Effector memory CD4-positive, alpha-beta T cell (primary cell): ENCODE results near the gene ZDHHC11B.
"Not testable (repeated sequence)": the region's sequence is repeated elsewhere in the genome, so short reads cannot be mapped to it uniquely, and the experiment has no call there.

ENCODE experiments used
- DNase-seq, 3 donors: peaks; one replicate each; pipeline ENCODE4 v3.0.0-alpha.2; 2020
- H3K27ac ChIP-seq: 2 replicates; pipeline ENCODE4 v1.7.0; 2013; ENCODE audit warnings: mild to moderate bottlenecking, low read length, moderate library complexity; ENCODE audit not compliant: insufficient read depth, poor library complexity, severe bottlenecking
- H3K27me3 ChIP-seq: replicated peaks from 2 replicates; pipeline ENCODE4 v1.7.0; 2013; ENCODE audit warnings: mild to moderate bottlenecking, low read length; ENCODE audit not compliant: insufficient read depth, control insufficient read depth, poor library complexity, severe bottlenecking
- H3K36me3 ChIP-seq: 2 replicates; pipeline ENCODE4 v1.7.0; 2013; ENCODE audit warnings: mild to moderate bottlenecking, low read length, moderate library complexity; ENCODE audit not compliant: control insufficient read depth, insufficient read depth
- H3K4me1 ChIP-seq: 2 replicates; pipeline ENCODE4 v1.7.0; 2013; ENCODE audit warnings: low read length, mild to moderate bottlenecking; ENCODE audit not compliant: control insufficient read depth, insufficient read depth, poor library complexity, severe bottlenecking
- H3K4me3 ChIP-seq: 2 replicates; pipeline ENCODE4 v1.7.0; 2013; ENCODE audit warnings: low read length, low read depth, mild to moderate bottlenecking; ENCODE audit not compliant: insufficient read depth, poor library complexity, severe bottlenecking
- H3K9me3 ChIP-seq: 2 replicates; pipeline ENCODE4 v1.7.0; 2013; ENCODE audit warnings: mild to moderate bottlenecking, low read length, moderate library complexity; ENCODE audit not compliant: control insufficient read depth

ZDHHC11B gene

GRCh38 chr5:696753-697702, 87.5 kb downstream of the ZDHHC11B start:
- DNase-seq, H3K9me3 ChIP-seq, H3K27ac ChIP-seq, H3K4me1 ChIP-seq, H3K36me3 ChIP-seq, H3K27me3 ChIP-seq, H3K4me3 ChIP-seq: not testable (repeated sequence)

DNA sequence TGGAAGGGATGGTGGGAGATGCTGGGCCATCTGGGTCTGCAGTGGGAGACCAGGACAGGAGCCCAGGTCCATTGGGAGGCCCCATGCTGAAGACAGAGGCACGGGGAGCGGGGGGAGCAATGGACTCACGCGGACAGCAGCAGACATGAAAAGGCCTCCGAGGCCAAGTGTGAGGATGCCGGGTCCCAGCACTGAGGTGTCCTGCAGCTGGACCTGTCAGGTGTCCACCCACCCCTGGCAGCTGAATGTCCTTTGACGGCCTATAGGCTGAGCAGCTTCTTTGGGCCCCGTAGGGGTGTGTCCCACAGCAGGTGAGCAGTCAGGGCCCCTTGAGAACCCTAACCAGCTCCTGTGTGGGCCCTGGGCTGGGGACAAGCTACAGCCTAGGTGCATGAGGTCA, 88.3 kb downstream of the ZDHHC11B start:
- DNase-seq, H3K36me3 ChIP-seq, H3K9me3 ChIP-seq, H3K4me3 ChIP-seq, H3K27ac ChIP-seq, H3K27me3 ChIP-seq, H3K4me1 ChIP-seq: not testable (repeated sequence)

DNA sequence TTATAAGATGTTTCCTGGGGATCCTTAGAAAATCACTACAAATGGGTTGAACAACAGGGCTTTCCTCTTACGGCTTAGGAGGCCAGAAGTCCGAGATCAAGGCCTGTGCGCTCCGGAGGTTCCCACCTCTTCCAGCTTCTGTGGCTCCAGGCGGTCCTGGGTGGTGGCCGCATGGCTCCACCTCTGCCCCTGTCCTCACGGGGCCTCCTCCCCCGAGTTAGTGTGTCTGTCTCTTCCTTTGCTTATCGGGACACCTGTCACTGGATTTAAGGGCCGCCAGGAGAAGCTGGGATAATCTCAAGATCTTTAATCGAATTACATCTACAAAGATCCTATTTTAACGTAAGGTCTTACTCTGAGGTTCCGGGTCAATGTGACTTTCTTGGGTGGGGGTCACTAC, 89.1 kb downstream of the ZDHHC11B start:
- H3K4me3 ChIP-seq, H3K27me3 ChIP-seq, H3K36me3 ChIP-seq, H3K9me3 ChIP-seq, H3K27ac ChIP-seq, H3K4me1 ChIP-seq, DNase-seq: not testable (repeated sequence)

DNA sequence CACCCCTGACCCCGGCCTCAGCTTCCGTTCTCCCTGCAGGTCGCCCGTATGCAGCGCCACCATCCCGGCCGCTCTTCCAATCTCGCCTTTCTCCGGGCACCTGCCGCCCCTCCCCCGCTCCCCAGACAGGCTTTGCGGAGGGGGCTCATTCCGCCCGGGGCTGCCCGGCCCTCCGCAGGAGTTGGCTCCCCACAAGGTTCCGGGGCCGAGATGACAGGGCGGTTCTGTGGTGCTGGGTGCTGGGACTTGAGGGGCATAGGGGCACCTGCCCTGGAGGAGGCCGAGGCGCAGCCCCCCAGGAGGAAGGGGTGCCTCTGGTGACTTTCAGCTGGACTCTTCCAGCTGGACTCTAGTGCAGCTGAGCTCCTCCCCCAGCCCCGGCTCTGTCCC, 90.5 kb downstream of the ZDHHC11B start:
- H3K9me3 ChIP-seq, DNase-seq, H3K27ac ChIP-seq, H3K4me3 ChIP-seq, H3K36me3 ChIP-seq, H3K4me1 ChIP-seq, H3K27me3 ChIP-seq: not testable (repeated sequence)

DNA sequence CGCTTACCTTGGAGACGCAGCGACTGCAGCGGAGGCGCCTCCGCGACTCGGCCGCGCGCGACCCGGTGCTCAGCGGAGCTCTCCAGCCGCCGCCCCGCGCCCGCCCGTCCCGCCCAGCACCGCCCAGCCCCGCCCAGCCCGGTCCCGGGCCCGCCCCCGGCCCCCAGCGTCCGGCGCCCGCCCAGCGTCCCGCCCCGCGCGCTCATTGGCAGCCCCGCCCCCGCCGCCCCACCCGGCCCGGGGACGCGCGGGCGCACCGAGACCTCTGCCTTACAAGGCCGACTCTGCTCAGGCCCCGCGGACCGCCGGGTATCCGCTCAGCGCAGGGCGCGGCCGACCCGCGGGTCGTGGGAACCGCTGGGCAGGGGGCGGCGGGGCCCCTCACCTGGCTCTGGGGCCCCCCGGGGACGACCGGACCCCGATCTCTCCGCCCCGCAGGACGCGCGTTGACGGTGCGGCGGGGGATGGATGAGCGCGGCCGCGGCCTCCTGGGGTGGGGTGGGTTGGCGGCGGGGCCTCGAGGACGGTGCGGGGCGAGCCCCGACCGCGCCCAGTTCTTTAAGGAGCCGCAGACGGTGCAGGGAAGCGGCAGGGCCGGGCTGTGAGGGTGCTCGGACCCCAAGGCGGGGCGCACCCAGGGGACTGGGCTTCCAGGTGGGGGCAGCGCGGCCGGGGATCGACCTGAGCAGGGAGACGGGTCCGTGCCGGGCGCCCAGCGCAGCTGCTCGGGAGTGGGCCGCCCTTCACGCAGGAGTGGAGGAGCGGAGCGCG, 91.1 kb downstream of the ZDHHC11B start, which contains the start of gene TPPP:
Gene TPPP, minus strand, starts transcription at position 82 of the 771 bp plus-strand sequence. CDS start 15,292 bp downstream, outside the sequence.
- H3K4me1 ChIP-seq, H3K27ac ChIP-seq, H3K9me3 ChIP-seq, H3K27me3 ChIP-seq, H3K36me3 ChIP-seq: not testable (repeated sequence)
- H3K4me3 ChIP-seq = peak within 1 kb of the TSS; percentile 50
- DNase-seq = peak; percentile 72 to 75 (median 74)

- H3K4me3 ChIP-seq = peak overlapping the region; percentile 50
- H3K9me3 ChIP-seq = not testable (repeated sequence)
- peak in 1 of 3 donors; percentile 32 for DNase-seq
Observed at GRCh38 chr5:692529-693041, 91.9 kb downstream of the ZDHHC11B start.

DNA sequence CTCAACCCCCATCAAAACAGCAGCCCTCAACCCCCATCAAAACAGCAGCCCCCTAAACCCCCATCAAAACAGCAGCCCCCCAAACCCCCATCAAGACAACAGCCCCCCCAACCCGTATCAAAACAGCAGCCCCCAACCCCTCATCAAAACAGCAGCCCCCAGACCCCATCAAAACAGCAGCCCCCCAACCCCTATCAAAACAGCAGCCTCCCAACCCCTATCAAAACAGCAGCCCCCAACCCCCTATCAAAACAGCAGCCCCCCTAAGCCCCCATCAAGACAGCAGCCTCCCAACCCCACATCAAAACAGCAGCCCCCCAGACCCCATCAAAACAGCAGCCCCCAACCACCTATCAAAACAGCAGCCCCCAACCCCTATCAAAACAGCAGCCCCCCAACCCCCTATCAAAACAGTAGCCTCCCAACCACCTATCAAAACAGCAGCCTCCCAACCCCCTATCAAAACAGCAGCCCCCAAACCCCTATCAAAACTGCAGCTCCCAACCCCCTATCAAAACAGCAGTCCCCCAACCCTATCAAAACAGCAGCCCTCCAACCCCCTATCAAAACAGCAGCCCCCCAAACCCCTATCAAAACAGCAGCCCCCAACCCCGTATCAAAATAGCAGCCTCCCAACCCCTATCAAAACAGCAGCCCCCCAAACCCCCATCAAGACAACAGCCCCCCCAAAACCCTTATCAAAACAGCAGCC, 92.6 kb downstream of the ZDHHC11B start:
- Histone ChIP-seq H3K27me3 (no peaks in the 10 kb centered on the region), H3K4me1 (peaks cover 5% of the 10 kb centered on the region), H3K4me3 (peak overlapping the region; percentile 50), H3K9me3 (no peaks in the 10 kb centered on the region), H3K27ac (no peak overlapping the region), H3K36me3 (no peaks in the 10 kb centered on the region)
- no peak for DNase-seq

More at GRCh38 chr5:692529-693041, 91.9 kb downstream of the ZDHHC11B start:
- not testable (repeated sequence) for H3K27me3 ChIP-seq, H3K4me1 ChIP-seq, H3K36me3 ChIP-seq, H3K27ac ChIP-seq

GRCh38 chr5:691049-691448, 93.5 kb downstream of the ZDHHC11B start:
- not testable (repeated sequence) for DNase-seq, H3K4me1 ChIP-seq, H3K4me3 ChIP-seq

GRCh38 chr5:690293-690692, 94.2 kb downstream of the ZDHHC11B start:
- H3K4me1 ChIP-seq, H3K27ac ChIP-seq, H3K36me3 ChIP-seq, H3K9me3 ChIP-seq, H3K4me3 ChIP-seq, DNase-seq, H3K27me3 ChIP-seq: not testable (repeated sequence)

More at GRCh38 chr5:691049-691448, 93.5 kb downstream of the ZDHHC11B start:
- H3K36me3 ChIP-seq, H3K27me3 ChIP-seq, H3K9me3 ChIP-seq, H3K27ac ChIP-seq: not testable (repeated sequence)
